Ovary (tissue), 9 donors: ENCODE results near the gene CREM. TPM values are rescaled to one million over a fixed set of nuclear protein-coding genes. Genes with fewer than 3 reads are reported as not detected.
A peak's percentile ranks its signal among the peaks of the same experiment; 100 is the strongest.

Experiments
- DNase-seq, 5 donors: peaks; one replicate each; pipeline ENCODE4 v3.0.0-alpha.2; 2019 to 2020
- H3K27ac ChIP-seq, 2 donors: fragments of 200-600 bp; one replicate each; pipeline versions ENCODE4 v1.5.1 to v1.8.0; 2019 to 2022
- H3K27me3 ChIP-seq: fragments of 200-600 bp; one replicate; pipeline ENCODE4 v1.8.0; 2022
- H3K36me3 ChIP-seq: fragments of 200-600 bp; sonication (generic); one replicate; pipeline ENCODE4 v1.5.1; 2019
- H3K4me1 ChIP-seq: one replicate; pipeline ENCODE4 v1.8.1; 2013; ENCODE audit warnings: mild to moderate bottlenecking, moderate library complexity; ENCODE audit not compliant: insufficient read depth
- H3K4me3 ChIP-seq: fragments of 200-600 bp; sonication (generic); one replicate; pipeline ENCODE4 v1.5.1; 2017
- H3K9me3 ChIP-seq, 2 donors: fragments of 200-600 bp in 1 of 2; sonication (generic) in 1 of 2; one replicate each; pipeline versions ENCODE4 v1.5.1 to v1.8.1; 2013 to 2019; ENCODE audit warnings: mild to moderate bottlenecking in 1 of 2, moderate library complexity in 1 of 2
- CTCF ChIP-seq, 3 donors: fragments of 450-650 bp in 2 of 3; fragments of 200-600 bp in 1 of 3; IDR thresholded peaks; one replicate each; pipeline versions ENCODE4 v1.5.1 to v1.8.0; 2016 to 2022; ENCODE audit warnings: antibody characterized with exemption in 3 of 3, mild to moderate bottlenecking in 1 of 3
- EP300 ChIP-seq: sonication (generic); formaldehyde crosslinking; IDR thresholded peaks from one replicate; pipeline ENCODE4 v1.6.1; 2017; ENCODE audit warnings: antibody characterized with exemption
- POLR2A ChIP-seq: fragments of 450-650 bp; IDR thresholded peaks from one replicate; pipeline ENCODE4 v1.6.1; 2017; ENCODE audit warnings: antibody characterized with exemption, mild to moderate bottlenecking, moderate library complexity
- WGBS, 3 donors: extraction: QIAGEN DNeasy Blood & Tissue Kit in 1 of 3; methylation state at CpG; one replicate each; pipeline versions ENCODE4 v1.1.5 to v1.1.7; 2013 to 2017; 5-methylcytosine and 5-hydroxymethylcytosine counted together
- intact Hi-C, 4 donors: fragments of 100-400 bp; cut with DNase I; formaldehyde crosslinking; loops; one replicate each; pipeline versions ENCODE4 v1.11.0 to v1.15.1; 2022 to 2023
- polyA plus RNA-seq, 2 donors: library from polyadenylated mRNA; stranded (reverse); fragments of 200-250 nt in 1 of 2; fragments of 350-450 nt in 1 of 2; fragmentation: Illumina TruSeq in 1 of 2; extraction: RNeasy Lipid Tissue Mini Kit (QIAGEN cat#74804) in 1 of 2; gene quantifications; one replicate each; pipeline ENCODE4 v1.2.3, GENCODE V29; 2013 to 2014
- total RNA-seq, 7 donors: library from RNA; depleted of rRNA in 2 of 7; stranded (reverse); fragments of >200 nt in 2 of 7; fragmentation: NEBNext Ultra II Directional in 3 of 7; extraction: Animal tissue kit (Norgen Biotek cat#: 25700) in 3 of 7; gene quantifications; one replicate each; pipeline versions ENCODE4 v1.1.0 to v1.2.4, GENCODE V29; 2016 to 2023
- donor health status: DM: no; HTN: no; CAD: no; lungs with moderate emphysema.
- donor health status: DM: no; HTN: no; CAD: no.
- donor health status: Bipolar disorder and iron deficiency.
- donor health status: DM: yes; HTN: yes; CAD: no.
- donor health status: DM: no; HTN: no; CAD: no.
- donor health status: DM: yes; HTN: yes; CAD: no.

The CREM gene
- total and polyA plus RNA-seq, 9 donors = 24.4 to 87.2 (median 41.5) TPM

GRCh38 chr10:35191523-35191922 is 64.9 kb downstream of the CREM start:
- no peak for DNase-seq
- no peak for TF ChIP-seq CTCF (IDR thresholded peaks at IDR 0.05)
- TF ChIP-seq EP300 = no peak
- no peak for TF ChIP-seq POLR2A
- H3K4me1 ChIP-seq = no peaks in the 10 kb centered on the region
- no peak overlapping the region for H3K4me3 ChIP-seq
- no peaks in the 10 kb centered on the region for H3K9me3 ChIP-seq
- no peaks in the 10 kb centered on the region for H3K27me3 ChIP-seq
- 25 to 34% (median 28%) methylated on average over 2 of the region's 2 CpGs for WGBS, 3 donors
- no peak overlapping the region for H3K27ac ChIP-seq
- intact Hi-C loops = no loop called here
- H3K36me3 ChIP-seq = no peaks in the 10 kb centered on the region

GRCh38 chr10:35192645-35193249 is 66.1 kb downstream of the CREM start:
- Histone ChIP-seq H3K4me3 (no peak overlapping the region), H3K27ac (no peak overlapping the region), H3K27me3 (no peaks in the 10 kb centered on the region), H3K4me1 (no peaks in the 10 kb centered on the region), H3K9me3 (no peaks in the 10 kb centered on the region), H3K36me3 (no peaks in the 10 kb centered on the region)
- WGBS, 3 donors = 58 to 72% (median 70%) methylated on average over 3 of the region's 3 CpGs
- DNase-seq = no peak
- TF ChIP-seq EP300 (no peak), CTCF (IDR thresholded peaks at IDR 0.05) (no peak), POLR2A (no peak)
- intact Hi-C loops = no loop called here

GRCh38 chr10:35194471-35194870 is 67.8 kb downstream of the CREM start:
- H3K4me3 ChIP-seq = no peak overlapping the region
- H3K27ac ChIP-seq = peak overlapping the region in 1 of 2 donors; percentile 96

GRCh38 chr10:35194906-35195305 is 68.3 kb downstream of the CREM start:
- no peaks in the 10 kb centered on the region for H3K4me1 ChIP-seq
- peak overlapping the region; percentile 75 to 96 for H3K27ac ChIP-seq
- H3K27me3 ChIP-seq = no peaks in the 10 kb centered on the region
- intact Hi-C loops = loop anchor here in 1 of 4 donors (5.0 kb wide), 1 partner anchor 68 kb away; the partner anchor contains the start of gene CREM
- 50 to 71% (median 64%) methylated on average over 1 of the region's 1 CpG for WGBS, 3 donors
- no peaks in the 10 kb centered on the region for H3K9me3 ChIP-seq
- no peaks in the 10 kb centered on the region for H3K36me3 ChIP-seq
- no peak for DNase-seq
- H3K4me3 ChIP-seq = peak overlapping the region; percentile 44
- TF ChIP-seq CTCF (IDR thresholded peaks at IDR 0.05) (no peak), POLR2A (no peak), EP300 (no peak)

More at GRCh38 chr10:35194471-35194870, 67.8 kb downstream of the CREM start:
- TF ChIP-seq EP300 = no peak
- no peak for TF ChIP-seq POLR2A
- TF ChIP-seq CTCF (IDR thresholded peaks at IDR 0.05) = no peak
- H3K36me3 ChIP-seq = no peaks in the 10 kb centered on the region
- no peaks in the 10 kb centered on the region for H3K9me3 ChIP-seq
- H3K4me1 ChIP-seq = no peaks in the 10 kb centered on the region
- intact Hi-C loops = no loop called here
- no peaks in the 10 kb centered on the region for H3K27me3 ChIP-seq
- no peak for DNase-seq
